Erythroblast (primary cell): ENCODE results near the gene HSF2BP.
"Not testable (repeated sequence)": the region's sequence is repeated elsewhere in the genome, so short reads cannot be mapped to it uniquely, and the experiment has no call there.

Experiments
- DNase-seq, 2 experiments: peaks; one replicate each; lab custom pipeline; 2025; lab: John Stamatoyannopoulos, UW

HSF2BP gene

DNA sequence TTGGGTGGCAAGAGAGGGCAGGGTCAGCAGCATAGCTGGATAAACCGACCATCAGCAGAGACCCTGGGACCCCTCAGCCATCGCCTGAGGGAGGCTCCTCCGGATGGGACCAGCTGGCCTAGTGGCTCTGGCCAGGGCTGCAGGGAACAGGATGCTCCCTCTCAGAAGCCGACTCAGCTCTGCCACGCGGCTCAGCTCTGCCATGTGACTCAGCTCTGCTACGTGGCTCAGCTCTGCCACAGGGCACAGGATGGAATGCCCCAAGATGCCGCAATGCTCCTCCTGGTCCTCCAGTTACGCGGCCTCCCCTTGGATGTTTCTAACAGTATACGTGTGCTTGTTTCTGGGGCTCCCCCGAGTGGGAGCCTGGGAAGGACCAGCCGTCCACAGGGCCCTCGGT is 165.8 kb downstream of the HSF2BP start:
- DNase-seq: not testable (repeated sequence)

- not testable (repeated sequence) for DNase-seq
These were observed 171.1 kb downstream of the HSF2BP start for GRCh38 chr21:43488235-43488634.

GRCh38 chr21:43486051-43486450 is 173.2 kb downstream of the HSF2BP start:
- not testable (repeated sequence) for DNase-seq

DNA sequence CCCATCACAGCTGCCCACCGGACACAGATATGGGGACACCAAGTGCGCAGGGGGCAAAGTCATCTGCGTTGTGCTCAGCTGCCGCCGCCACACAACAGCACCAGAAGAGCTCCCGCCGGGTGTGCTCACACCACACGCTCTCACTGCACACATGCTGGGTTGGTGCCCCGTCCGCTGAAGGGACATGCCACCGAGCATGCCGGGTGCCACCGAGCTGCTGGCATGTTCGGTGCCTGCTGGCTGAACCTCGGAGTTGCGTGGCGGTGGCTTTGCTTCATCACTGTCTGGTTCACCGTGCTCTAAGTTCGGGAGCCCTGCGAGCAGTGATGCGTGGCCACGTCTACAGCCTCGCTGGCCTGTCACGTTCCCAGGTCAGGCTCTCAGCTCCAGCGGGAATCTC is 174.3 kb downstream of the HSF2BP start:
- not testable (repeated sequence) for DNase-seq

- not testable (repeated sequence) for DNase-seq
These were observed 180.1 kb downstream of the HSF2BP start for GRCh38 chr21:43479197-43479596.
